ENCODE results near the gene PSME2. TPM values are rescaled to one million over a fixed set of nuclear protein-coding genes. Genes with fewer than 3 reads are reported as not detected.

PSME2 gene
- total and polyA plus RNA-seq, 2 of the 13 experiments (the other 11 are each of a cell fraction or from before 2014, with no cell fraction given), result 332 to 716 TPM

DNA sequence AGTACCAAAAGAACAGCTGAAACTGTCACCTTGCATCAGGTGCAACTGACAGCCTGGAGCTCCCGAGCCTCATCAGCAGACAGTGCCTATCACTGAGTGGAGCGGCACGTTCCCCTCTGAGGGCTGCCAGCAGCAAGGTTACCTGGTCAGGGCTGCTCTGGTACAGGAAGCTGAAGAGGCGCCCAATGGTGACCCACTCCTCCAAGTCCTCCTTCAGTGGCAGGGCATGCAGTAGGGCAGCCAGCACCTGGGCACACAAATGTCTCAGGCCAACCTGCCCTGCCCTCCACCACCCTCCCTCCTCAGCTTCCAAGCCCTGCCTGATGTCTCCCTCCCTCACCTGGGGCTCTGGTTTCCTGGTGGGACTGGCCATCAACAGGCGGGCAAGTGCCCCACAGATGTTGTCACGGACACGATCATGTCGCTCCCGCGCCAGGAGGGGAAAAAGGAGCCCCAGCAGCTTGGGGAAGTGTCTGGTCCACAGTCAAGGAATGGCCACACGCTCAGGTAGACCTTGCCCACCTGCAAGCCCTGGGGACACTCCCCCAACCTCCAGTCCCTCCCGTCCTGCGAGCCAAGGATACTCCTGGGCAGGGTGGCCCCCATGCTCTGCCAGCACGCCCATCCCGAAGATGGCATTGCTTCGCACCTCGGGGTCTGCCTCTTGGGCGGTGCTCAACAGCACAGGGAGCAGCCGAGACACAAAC lies 35.1 kb upstream of the PSME2 start (continued):
- TF ChIP-seq ZNF318 (CRISPR knock-in tag; IDR thresholded peaks at IDR 0.05), result 0 out of 2 replicates have a peak, but pooled peaks have one; percentile 36
- 0 out of 2 replicates have a peak, but pooled peaks have one; percentile 13 for TF ChIP-seq HES4 (CRISPR knock-in tag; IDR thresholded peaks at IDR 0.05; ENCODE audit: borderline replicate concordance)
- peak; percentile 51; the same call in 1 of the 2 replicates for TF ChIP-seq ZNF280B (CRISPR knock-in tag; IDR thresholded peaks at IDR 0.05; ENCODE audit: borderline replicate concordance)
- TF ChIP-seq ZBTB42 (CRISPR knock-in tag; IDR thresholded peaks at IDR 0.05), result no peak
- no peak for TF ChIP-seq ZNF274 (CRISPR knock-in tag; IDR thresholded peaks at IDR 0.05)
- no peak for TF ChIP-seq ZBTB40 (IDR thresholded peaks at IDR 0.05)
- 0 out of 2 replicates have a peak, but pooled peaks have one; percentile 24 for TF ChIP-seq ZBTB40 (CRISPR knock-in tag; IDR thresholded peaks at IDR 0.05)
